Forelimb muscle (tissue), 1 donor: ENCODE data around the gene PTOV1. TPM values are rescaled to one million over a fixed set of nuclear protein-coding genes. Genes with fewer than 3 reads are reported as not detected.

Source experiments
- DNase-seq: peaks from one replicate; pipeline ENCODE4 v3.0.0-alpha.2; 2013; ENCODE audit warnings: low read depth
- polyA plus RNA-seq: library from polyadenylated mRNA; unstranded; fragments of 120-200 nt; gene quantifications from one replicate; pipeline ENCODE4 v1.2.1, GENCODE V29; 2013; ENCODE audit not compliant: insufficient read length

PTOV1 gene
- polyA plus RNA-seq, 1 donor = 195 TPM

GRCh38 chr19:49873834-49874233, 22.9 kb downstream of the PTOV1 start:
- no peak for DNase-seq

DNA sequence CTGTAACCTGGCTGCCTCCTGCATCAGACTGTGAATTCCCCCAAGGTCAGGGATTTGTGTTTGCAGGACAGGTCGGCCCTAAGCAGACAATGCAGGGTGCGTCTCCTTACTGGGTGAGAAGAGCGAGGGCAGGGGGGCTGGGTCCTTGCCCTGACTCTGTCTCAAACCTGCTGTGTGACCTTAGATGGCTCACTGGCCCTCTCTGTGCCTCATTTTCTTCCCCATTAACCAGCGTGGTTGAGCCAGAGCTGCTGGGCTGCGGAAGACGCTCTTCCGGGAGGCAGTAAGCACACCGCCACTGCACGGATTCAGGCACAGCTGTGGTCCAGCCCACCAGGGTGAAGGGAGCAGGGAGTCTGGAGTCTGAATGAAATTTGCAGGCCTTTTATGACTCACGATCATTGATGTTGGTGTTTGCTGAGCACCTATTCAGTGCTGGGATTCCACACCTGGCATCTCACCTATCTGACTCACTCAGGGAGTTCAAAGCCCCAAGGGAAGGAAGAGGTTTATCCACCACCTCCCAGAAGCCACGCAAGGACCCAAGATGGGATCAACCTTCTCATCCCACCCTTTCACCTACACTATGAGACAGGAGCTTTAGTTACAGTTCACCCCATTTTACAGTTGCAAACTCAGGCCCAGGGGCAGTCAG, 23.7 kb downstream of the PTOV1 start:
- DNase-seq = no peak

- DNase-seq = no peak
Measured at GRCh38 chr19:49875177-49875576, 24.2 kb downstream of the PTOV1 start.

DNA sequence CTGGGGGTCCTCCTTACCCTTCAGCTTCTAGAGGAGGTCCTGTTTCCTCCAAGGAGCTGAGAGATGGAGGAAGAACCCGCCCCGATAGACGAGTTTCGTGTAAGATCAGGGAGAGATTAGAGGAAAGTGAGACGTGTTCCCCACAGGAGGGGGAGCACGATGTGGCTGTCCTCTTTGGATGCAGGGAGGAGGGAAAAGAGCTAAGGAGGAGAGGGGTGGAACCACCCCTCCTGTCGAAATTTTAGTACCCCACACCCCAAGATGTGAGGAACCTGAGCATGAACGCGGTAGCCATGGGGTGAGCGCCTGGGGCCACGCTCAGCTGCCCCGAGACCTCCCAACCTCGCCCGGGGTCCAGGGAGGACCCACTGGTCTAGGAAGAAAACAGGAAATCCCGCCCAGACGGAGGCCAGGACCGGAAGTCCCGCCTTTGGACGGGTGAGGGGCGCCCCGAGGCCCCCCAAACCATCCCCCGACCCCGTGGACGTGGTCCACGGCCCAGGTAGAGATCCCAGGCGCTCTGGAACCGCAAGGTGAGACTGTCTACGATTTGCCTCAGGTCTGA, 25.0 kb downstream of the PTOV1 start:
- DNase-seq = no peak

DNA sequence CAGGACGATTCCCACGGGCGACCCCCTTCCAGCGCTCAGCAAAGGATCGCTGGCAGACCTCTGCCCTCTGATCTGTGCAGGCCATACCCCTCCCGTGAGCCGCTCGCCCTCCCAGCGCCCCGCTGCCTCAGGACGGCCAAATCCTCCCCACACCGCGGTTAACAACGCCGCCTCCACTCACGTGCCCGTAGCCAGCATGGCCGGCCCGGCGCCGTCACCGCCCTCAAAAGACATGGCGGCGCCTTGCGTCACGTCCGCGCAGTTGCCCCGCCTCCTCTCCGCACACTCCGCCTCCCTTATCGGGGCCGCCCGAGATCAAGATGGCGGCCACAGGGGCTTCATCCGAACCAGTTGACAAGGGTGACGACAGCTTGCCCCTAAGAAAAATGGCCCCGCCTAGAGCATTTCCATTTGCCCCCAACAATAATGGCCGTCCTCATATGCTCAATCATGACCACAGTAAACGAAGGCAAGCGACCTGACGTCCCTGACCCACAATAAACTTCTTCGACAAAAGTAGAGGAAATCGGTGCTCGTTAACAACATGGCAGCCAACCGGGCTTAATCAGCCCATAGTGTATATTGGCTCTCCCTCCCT, 25.6 kb downstream of the PTOV1 start:
- peak; percentile 97 for DNase-seq

DNA sequence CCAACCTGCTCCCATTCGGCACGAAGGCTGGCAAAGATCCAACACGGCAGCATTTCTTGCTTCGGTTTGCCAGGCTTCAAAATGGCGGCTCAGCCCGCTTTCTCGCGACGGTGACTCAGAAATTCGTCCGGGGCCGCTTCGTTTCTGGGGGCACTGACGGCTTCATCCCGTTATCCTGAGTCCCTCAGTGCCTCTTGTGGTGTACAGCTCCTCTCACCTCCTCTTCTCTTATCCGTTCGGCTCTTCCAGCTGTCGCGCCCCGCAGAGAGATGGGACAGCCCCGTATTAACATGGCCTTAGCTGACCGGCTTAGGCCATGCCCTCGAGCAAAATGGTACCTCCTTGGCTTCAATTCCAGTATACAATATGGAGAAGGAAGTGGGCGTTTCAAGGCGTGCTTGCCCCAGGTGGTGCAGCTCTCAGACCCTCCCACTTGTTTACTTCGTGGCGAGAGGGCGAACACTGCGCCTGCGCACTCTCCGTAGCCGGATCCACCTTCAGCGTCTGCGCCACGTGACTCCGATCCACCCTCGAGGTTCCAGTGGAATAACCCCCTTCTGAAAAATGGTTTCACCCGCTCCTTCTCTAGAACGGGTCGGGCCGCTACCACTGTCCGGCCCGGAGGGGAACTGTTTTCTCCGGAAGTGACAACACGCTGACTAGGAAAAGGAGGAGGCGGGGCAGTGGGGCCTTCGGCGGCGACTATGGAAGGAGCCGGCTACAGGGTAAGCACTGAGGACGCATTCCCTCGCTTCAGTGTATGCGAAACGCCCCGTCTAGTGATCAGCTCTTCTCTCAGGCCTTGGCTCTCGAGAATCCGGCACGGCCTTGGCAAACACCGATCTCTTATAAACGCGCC, 26.3 kb downstream of the PTOV1 start, which contains the start of the genes AKT1S1 and TBC1D17:
AKT1S1 (minus strand) TSS at position 336 of the 859 bp plus-strand sequence. CDS start 4,060 bp downstream, outside the sequence.
TBC1D17 (plus strand) TSS at position 683 of the 859 bp plus-strand sequence; CDS start at position 705, 22 bp downstream.
- peak; percentile 100 for DNase-seq

DNA sequence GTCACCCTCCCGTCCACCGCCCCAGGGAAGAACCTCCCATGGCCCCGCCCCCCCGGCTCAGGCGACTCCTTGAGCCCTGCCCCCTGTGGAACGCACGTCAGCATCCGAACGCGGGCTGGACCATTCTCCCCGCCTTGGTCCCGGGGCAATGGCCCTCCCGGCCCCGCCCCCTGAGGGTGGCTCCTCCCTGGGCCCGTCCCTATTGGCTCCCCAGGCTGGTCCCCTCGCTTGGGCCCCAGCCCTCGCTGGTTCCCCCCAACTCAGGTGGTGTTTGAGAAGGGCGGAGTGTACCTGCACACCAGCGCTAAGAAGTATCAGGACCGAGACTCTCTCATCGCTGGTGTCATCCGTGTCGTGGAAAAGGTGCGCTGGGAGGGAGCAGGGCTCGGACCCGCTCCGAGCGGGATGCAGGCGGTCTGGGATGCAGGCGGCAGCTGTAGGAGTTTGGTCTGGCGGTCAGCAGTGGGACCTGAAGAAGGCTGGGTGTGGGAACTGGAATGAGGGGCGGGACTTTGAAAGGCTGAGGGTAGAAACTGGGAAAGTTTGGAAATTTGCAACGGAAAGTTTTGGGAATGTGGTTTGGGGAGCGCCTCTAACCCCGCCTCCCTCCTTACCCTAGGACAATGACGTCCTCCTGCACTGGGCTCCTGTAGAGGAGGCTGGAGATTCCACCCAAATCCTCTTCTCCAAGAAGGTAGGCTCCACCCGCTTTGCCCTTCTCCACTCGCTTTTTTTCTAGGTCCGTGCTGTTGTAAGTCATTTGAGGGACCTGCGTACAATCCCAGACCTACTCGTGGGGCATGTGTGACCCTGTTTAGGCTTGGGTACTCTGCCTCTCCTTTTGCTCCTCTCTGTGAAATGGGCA, 27.2 kb downstream of the PTOV1 start:
- peak; percentile 88 for DNase-seq

GRCh38 chr19:49878744-49879070, 27.7 kb downstream of the PTOV1 start:
- no peak for DNase-seq

GRCh38 chr19:49879243-49879963, 28.4 kb downstream of the PTOV1 start:
- no peak for DNase-seq

GRCh38 chr19:49880162-49880869, 29.4 kb downstream of the PTOV1 start:
- no peak for DNase-seq

GRCh38 chr19:49881186-49881585, 30.2 kb downstream of the PTOV1 start:
- DNase-seq = no peak

- no peak for DNase-seq
Measured at GRCh38 chr19:49881672-49882394, 30.9 kb downstream of the PTOV1 start.

- DNase-seq = no peak
Measured at GRCh38 chr19:49882643-49883042, 31.7 kb downstream of the PTOV1 start.

DNA sequence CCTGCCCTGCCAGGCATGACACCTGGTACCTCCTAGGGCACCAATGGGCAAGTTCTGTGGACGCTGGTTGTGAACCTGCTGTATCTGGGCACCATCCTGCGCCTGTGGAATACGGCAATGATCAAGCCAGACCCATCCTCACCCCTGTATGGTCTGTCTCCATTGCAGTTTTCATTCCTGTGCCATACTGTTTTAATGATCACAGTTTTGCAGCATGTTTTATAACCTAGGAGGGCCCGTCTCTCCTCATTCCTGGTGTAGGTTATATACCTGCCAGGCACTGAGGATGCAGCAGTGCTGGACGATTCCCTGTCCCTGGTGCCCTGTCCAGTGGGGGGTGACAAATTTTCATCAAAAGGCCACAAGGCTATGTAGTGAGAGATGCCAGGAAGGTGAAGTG, 32.1 kb downstream of the PTOV1 start:
- DNase-seq = no peak

- DNase-seq = no peak
Measured at GRCh38 chr19:49884109-49884508, 33.1 kb downstream of the PTOV1 start.

- DNase-seq = no peak
Measured at GRCh38 chr19:49884760-49885159, 33.8 kb downstream of the PTOV1 start.

- DNase-seq = no peak
Measured at GRCh38 chr19:49887037-49887664, 36.2 kb downstream of the PTOV1 start.

DNA sequence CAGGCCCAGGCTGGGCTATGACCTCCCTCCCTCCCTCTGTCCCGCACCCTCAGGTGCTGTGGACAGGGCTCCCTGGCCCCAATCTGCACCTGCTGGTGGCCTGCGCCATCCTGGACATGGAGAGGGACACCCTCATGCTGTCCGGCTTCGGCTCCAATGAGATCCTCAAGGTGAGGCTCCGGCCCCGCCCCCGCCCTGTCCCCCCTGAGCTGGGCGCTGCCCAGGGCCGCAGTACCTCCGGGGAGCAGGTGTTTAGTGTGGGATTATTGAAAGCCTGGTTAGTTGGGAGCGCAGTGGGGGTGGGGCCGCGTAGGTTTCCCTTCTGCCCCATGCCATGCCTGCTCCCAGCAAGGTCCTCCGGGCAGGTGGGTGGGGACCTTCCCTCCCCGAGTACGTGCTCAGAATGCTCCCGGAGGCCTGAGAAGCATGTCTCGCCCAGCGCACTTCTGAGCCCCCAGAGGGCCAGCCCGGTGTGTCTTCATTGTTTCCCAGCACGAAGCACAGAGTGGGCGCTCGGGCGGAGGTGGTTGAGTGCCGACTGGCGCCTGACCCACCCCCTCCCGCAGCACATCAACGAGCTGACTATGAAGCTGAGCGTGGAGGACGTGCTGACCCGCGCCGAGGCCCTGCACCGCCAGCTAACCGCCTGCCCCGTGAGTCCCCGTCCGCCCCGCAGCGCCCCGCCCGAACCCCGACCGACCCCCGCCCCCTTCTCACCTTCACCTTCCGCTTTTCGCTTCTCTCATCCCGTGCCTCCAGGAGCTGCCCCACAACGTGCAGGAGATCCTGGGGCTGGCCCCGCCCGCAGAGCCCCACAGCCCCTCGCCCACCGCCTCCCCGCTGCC, 36.9 kb downstream of the PTOV1 start:
- no peak for DNase-seq
